Esophagus squamous epithelium (tissue), 4 donors: ENCODE measurements around the gene SETD5.

Experiments
- POLR2A ChIP-seq, 4 donors: fragments of 450-650 bp; IDR thresholded peaks; one replicate each; pipeline ENCODE4 v1.6.1; 2017; ENCODE audit warnings: antibody characterized with exemption in 4 of 4, mild to moderate bottlenecking in 4 of 4, moderate library complexity in 3 of 4
- TF ChIP-seq, protein P1 (sequence below), 6 experiments: fragments of 450-650 bp in 4 of 6; fragments of 200-600 bp in 2 of 6; sonication (generic) in 2 of 6; IDR thresholded peaks; one replicate each; pipeline ENCODE4 v1.5.1; 2016 to 2019; ENCODE audit warnings: antibody characterized with exemption in 6 of 6, mild to moderate bottlenecking in 4 of 6, moderate library complexity in 4 of 6

DNA sequence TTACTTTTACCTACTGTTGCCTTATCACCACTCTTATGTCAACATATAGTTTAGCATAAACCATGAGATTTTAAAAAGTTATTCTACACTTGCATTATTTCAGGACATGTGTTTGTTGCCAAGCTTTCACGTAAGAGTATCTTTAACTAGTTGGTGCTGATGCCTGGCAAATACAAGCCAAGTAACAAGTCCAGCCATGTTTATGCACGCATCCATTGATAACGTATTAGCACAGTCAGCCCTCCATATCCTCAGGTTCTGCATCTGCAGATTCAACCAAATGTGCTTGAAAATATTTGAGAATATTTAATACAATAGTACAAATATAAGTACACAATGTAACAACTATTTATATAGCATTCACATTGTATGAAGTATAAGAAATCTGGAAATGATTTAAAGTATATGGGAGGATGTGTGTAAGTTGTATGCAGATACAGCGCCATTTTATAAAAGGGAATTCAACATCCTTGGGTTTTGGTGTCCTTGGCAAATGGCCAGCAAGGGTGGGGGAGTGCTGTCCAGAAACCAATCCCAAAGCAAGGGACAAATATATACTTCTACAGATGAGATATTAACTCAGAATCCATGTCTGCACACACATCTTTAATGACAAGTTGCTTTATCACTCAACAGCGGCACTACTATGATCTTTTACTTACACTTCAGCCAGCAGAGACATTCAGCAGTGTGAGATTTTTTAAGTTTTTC, 8.7 kb upstream of the SETD5 start:
- TF ChIP-seq, protein P1, sequence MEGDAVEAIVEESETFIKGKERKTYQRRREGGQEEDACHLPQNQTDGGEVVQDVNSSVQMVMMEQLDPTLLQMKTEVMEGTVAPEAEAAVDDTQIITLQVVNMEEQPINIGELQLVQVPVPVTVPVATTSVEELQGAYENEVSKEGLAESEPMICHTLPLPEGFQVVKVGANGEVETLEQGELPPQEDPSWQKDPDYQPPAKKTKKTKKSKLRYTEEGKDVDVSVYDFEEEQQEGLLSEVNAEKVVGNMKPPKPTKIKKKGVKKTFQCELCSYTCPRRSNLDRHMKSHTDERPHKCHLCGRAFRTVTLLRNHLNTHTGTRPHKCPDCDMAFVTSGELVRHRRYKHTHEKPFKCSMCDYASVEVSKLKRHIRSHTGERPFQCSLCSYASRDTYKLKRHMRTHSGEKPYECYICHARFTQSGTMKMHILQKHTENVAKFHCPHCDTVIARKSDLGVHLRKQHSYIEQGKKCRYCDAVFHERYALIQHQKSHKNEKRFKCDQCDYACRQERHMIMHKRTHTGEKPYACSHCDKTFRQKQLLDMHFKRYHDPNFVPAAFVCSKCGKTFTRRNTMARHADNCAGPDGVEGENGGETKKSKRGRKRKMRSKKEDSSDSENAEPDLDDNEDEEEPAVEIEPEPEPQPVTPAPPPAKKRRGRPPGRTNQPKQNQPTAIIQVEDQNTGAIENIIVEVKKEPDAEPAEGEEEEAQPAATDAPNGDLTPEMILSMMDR (IDR thresholded peaks at IDR 0.05), result no peak
- no peak for TF ChIP-seq POLR2A (IDR thresholded peaks at IDR 0.05)
